Activated T-helper 2 cell treated with anti-CD3 and anti-CD28 coated beads, Interferon-gamma antibody, Interleukin-2, Interleukin-4, amounts not matched to agents 10 μg/mL and 5 μg/mL and 100 μg/mL, durations not matched to agents 14 hours and 24 hours and 36 hours (primary cell): ENCODE measurements around the gene NRTN. TPM values are rescaled to one million over a fixed set of nuclear protein-coding genes. Genes with fewer than 3 reads are reported as not detected.
A peak's percentile ranks its signal among the peaks of the same experiment; 100 is the strongest.

Experiments used
- DNase-seq: peaks from one replicate; pipeline ENCODE4 v3.0.0; 2021; ENCODE audit warnings: low spot score
- H3K27ac Mint-ChIP-seq: one replicate; pipeline ENCODE4 v1.8.0; 2021; ENCODE audit warnings: mixed read lengths
- H3K27me3 Mint-ChIP-seq: one replicate; pipeline ENCODE4 v1.8.0; 2021; ENCODE audit warnings: low read depth, mixed read lengths
- H3K36me3 Mint-ChIP-seq: one replicate; pipeline ENCODE4 v1.8.0; 2021; ENCODE audit warnings: low read depth, mixed read lengths
- H3K4me1 Mint-ChIP-seq: one replicate; pipeline ENCODE4 v1.8.0; 2021; ENCODE audit warnings: low read depth, mixed read lengths
- H3K4me3 Mint-ChIP-seq: one replicate; pipeline ENCODE4 v1.8.0; 2021; ENCODE audit warnings: low read depth, mild to moderate bottlenecking, moderate library complexity, mixed read lengths
- H3K9me3 Mint-ChIP-seq: one replicate; pipeline ENCODE4 v1.8.0; 2021; ENCODE audit warnings: mixed read lengths
- intact Hi-C: fragments of 100-400 bp; cut with micrococcal nuclease; formaldehyde crosslinking; loops from one replicate; pipeline ENCODE4 v1.15.1; 2023
- total RNA-seq: library from RNA; stranded (reverse); gene quantifications from 2 replicates; pipeline ENCODE4 v1.2.3, GENCODE V29; 2022

The NRTN gene
- total RNA-seq, 1 donor from 2014 or later = 0.87 TPM

DNA sequence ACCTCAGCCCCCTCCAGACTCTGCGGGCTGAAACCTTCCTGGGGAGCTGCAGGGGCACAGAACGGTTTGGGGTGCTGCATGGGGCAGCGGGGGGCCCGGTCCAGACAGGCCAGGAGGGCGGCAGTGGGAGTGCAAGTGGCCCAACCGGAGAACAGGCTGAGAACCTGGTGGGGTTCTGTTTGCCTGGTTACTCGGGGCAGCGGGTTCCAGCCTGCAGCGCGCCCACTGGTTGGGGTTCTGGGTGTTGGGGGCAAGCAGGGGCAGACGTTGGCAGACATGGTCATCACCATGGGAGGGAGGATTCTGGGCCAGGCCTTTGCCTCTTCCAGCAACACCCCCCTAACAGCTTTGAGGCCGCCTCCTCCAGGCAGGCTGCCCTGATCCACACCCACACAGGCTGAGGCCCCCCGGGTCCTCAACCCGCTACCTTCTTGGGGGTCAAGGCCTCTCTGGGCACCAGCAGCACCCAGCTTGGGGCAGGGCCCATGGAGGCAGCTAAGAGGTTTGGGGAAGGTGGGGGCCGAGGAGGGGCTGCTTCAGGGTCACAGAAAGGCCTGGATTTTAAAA lies 20.2 kb upstream of the NRTN start, which contains the start of gene PRR22:
TSS of gene PRR22 (minus strand) at position 166 of the 567 bp plus-strand sequence. CDS start at position 80, 86 bp downstream.
- no peak within 1 kb of the TSS for H3K4me3 Mint-ChIP-seq
- no peak within 1 kb of the TSS for H3K27ac Mint-ChIP-seq
- H3K9me3 Mint-ChIP-seq = no peaks in the 10 kb centered on the region
- intact Hi-C loops = no loop called here
- no peaks in the 10 kb centered on the region for H3K27me3 Mint-ChIP-seq
- H3K36me3 Mint-ChIP-seq = peaks cover 33% of the 10 kb centered on the region
- no peaks in the 10 kb centered on the region for H3K4me1 Mint-ChIP-seq
- no peak for DNase-seq

DNA sequence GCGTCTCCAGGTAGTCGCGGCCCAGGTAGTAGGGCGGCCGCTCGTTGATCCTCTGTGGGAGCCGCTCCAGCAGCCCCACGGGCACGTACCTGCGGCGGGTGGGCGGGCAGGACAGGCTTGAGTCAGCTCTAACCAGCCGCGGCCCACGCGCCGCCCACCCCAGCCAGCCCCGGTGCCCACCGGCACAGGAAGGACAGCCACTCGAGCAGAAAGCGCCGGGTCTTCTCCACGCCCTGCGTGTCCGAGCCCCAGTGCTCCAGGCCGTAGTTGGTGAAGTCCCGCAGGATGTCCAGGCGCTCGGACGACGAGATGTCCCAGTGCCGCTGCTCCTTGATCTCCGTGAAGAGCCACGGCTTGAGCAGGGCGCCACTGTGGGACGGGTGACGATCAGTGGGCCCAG lies 19.4 kb upstream of the NRTN start:
- intact Hi-C loops = no loop called here
- H3K4me1 Mint-ChIP-seq = peaks cover 4% of the 10 kb centered on the region
- DNase-seq = no peak
- H3K36me3 Mint-ChIP-seq = peaks cover 39% of the 10 kb centered on the region
- no peaks in the 10 kb centered on the region for H3K9me3 Mint-ChIP-seq
- no peak overlapping the region for H3K4me3 Mint-ChIP-seq
- H3K27me3 Mint-ChIP-seq = no peaks in the 10 kb centered on the region
- H3K27ac Mint-ChIP-seq = no peak overlapping the region

DNA sequence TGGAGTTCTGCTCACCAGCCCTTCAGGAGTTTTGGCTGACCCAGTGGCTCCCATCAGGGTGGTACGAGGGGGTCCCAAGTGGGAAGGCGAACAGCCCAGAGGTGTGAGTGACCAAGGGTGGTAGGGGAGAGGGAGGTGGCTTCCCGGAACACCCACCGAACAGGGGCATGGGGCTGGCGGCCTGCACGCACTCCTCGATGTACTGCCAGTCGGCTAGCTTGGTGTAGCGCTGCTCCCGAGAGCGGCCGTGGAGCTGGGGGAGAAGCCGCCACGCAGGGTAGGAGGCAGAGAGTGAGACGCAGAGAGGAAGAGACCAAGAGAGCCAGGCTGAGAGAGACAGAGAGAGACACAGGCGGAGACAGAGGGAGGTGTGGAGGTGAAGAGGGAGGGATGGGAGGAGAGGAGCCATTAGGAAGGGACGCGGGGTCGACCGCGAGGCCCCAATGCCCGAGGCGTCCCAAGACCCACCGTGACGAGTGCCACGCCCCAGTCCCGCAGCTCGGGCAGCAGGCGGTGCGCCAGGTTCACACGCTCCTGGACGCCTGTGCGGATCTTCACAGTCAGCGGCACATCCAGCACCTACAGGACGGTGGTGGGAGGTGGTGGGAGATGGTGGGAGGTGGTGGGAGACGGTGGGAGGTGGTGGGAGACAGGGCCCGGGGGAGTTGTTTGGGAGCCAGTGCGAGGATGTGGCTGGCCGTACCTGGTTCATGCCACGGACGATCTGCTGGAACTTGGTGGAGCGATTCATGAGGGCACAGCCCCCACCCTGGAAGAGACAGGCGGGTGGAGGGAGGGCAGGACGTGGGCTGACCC lies 18.1 kb upstream of the NRTN start:
- no peak for DNase-seq
- Mint-ChIP-seq H3K36me3 (peaks cover 41% of the 10 kb centered on the region), H3K4me3 (no peak overlapping the region), H3K27me3 (no peaks in the 10 kb centered on the region), H3K9me3 (no peaks in the 10 kb centered on the region), H3K4me1 (peaks cover 5% of the 10 kb centered on the region), H3K27ac (no peak overlapping the region)
- intact Hi-C loops = no loop called here

DNA sequence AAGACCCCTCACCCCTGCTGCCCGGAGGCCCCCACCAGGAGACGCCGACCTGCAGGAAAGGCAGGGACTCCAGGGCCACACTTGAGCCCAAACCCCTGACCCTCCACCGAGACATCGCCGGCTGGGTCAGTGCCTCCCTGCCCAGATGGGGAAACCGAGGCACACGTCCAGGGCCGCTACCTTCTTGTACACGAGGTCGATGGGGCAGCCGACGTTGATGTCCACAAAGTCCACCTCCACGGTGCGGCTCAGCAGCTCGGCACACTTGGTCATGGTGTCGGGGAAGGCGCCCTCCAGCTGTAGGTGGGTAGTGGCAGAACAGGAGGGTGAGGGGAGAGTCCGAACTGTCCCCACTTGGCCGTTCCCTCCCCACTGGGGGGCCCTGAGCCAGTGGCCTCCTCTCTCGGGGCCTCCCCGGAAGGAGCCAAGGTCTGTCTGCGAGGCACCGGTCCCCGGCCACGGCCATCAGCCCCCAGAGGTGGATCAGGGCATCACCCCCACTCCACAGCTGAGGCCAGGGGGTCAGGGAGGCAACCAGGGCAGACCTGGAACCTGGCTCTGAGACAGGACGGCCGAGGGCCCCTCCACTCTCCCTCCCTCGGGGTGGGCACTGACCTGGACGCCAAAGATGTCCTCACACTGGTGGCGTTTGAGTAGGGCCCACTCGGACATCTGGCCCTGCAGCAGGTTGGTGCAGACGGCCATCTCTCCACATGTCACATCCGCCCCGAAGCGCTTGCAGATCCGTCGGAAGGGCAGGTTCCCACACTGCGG lies 17.3 kb upstream of the NRTN start:
- Mint-ChIP-seq H3K9me3 (no peaks in the 10 kb centered on the region), H3K4me1 (peaks cover 5% of the 10 kb centered on the region), H3K36me3 (peaks cover 41% of the 10 kb centered on the region), H3K4me3 (no peak overlapping the region), H3K27ac (no peak overlapping the region), H3K27me3 (no peaks in the 10 kb centered on the region)
- no peak for DNase-seq
- intact Hi-C loops = no loop called here

DNA sequence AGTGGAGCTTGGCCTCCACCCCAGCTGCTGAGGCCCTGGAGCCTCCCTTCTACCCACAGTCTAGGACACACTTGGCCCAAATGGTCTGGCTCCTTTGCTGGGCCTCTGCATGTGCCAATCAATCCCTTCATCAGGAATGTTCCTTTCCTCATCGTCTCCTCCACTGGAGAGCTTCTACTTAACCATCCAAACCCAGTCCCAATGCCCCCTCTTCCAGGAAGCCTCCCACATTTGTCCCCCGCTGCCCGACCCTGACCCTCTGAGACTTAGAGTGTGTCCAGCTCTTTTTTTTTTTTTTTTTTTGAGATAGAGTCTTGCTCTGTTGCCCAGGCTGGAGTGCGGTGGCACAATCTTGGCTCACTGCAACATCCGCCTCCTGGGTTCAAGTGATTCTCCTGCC lies 16.4 kb upstream of the NRTN start:
- H3K36me3 Mint-ChIP-seq = peaks cover 41% of the 10 kb centered on the region
- no peaks in the 10 kb centered on the region for H3K9me3 Mint-ChIP-seq
- H3K4me1 Mint-ChIP-seq = peaks cover 5% of the 10 kb centered on the region
- intact Hi-C loops = no loop called here
- H3K27me3 Mint-ChIP-seq = no peaks in the 10 kb centered on the region
- H3K4me3 Mint-ChIP-seq = no peak overlapping the region
- H3K27ac Mint-ChIP-seq = no peak overlapping the region
- no peak for DNase-seq

DNA sequence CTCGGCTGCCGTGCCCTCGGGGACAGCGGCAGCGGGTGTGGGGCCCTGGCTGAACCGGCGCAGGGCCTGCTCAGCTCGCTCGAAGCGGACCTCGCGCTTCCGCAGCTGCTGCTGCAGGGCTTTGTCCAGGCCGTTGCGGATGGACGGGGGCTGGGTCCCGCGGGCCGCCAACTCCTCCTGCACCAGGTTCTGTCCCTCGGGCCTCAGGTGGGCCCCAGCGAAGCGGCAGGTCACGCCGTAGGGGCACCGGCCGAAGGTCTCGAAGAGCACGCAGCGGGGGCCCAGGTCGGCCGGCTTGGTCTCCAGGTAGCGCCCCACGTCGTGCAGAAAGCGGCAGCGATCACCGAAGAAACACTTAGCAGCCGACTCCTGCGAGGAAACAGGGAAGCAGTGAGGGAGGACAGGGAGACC lies 15.5 kb upstream of the NRTN start:
- no peaks in the 10 kb centered on the region for H3K9me3 Mint-ChIP-seq
- peaks cover 5% of the 10 kb centered on the region for H3K4me1 Mint-ChIP-seq
- H3K27me3 Mint-ChIP-seq = no peaks in the 10 kb centered on the region
- H3K36me3 Mint-ChIP-seq = peaks cover 41% of the 10 kb centered on the region
- H3K27ac Mint-ChIP-seq = no peak overlapping the region
- no peak for DNase-seq
- intact Hi-C loops = no loop called here
- peak overlapping the region; percentile 49 for H3K4me3 Mint-ChIP-seq

DNA sequence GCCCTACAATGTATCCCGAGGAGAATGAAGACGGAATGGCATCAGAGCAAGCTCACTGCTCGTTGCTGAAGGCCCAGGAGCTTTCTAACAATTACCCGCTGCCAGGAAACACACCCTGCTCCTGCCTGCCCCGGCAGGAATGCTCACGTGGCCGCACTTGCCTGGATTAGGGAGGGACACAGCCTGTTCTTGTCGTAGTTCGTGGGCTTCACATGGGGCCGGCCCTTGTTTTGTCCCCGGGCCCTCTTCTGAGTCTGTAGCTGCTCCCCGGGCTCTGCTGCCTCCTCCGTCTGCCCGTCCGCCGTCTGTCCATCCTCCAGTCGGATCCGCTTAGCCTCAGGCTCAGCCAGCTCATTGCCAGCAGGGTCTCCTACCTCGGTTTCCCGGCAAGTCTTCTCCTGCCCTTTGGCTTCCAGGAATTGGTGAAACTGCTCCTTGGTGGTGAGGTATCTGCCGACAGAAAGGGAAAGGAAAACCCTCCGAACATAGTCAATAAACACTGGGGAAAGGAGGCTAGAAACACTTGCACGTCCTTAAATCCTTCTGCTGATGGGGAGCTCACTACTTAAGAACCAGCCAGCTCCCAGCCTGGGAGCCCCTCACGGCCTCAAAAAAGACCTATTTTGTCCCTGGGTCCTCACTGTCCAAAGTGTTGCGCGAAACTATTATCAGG lies 14.8 kb upstream of the NRTN start:
- H3K27me3 Mint-ChIP-seq = no peaks in the 10 kb centered on the region
- H3K36me3 Mint-ChIP-seq = peaks cover 41% of the 10 kb centered on the region
- no peaks in the 10 kb centered on the region for H3K9me3 Mint-ChIP-seq
- intact Hi-C loops = loop anchor here (2.0 to 5.0 kb wide), 4 partner anchors 69 to 998 kb away; partner anchors contain the start of genes CATSPERD, FEM1A, HSD11B1L and LONP1
- H3K4me1 Mint-ChIP-seq = peaks cover 5% of the 10 kb centered on the region
- H3K4me3 Mint-ChIP-seq = peak overlapping the region; percentile 98
- DNase-seq = no peak
- peak overlapping the region; percentile 100 for H3K27ac Mint-ChIP-seq

DNA sequence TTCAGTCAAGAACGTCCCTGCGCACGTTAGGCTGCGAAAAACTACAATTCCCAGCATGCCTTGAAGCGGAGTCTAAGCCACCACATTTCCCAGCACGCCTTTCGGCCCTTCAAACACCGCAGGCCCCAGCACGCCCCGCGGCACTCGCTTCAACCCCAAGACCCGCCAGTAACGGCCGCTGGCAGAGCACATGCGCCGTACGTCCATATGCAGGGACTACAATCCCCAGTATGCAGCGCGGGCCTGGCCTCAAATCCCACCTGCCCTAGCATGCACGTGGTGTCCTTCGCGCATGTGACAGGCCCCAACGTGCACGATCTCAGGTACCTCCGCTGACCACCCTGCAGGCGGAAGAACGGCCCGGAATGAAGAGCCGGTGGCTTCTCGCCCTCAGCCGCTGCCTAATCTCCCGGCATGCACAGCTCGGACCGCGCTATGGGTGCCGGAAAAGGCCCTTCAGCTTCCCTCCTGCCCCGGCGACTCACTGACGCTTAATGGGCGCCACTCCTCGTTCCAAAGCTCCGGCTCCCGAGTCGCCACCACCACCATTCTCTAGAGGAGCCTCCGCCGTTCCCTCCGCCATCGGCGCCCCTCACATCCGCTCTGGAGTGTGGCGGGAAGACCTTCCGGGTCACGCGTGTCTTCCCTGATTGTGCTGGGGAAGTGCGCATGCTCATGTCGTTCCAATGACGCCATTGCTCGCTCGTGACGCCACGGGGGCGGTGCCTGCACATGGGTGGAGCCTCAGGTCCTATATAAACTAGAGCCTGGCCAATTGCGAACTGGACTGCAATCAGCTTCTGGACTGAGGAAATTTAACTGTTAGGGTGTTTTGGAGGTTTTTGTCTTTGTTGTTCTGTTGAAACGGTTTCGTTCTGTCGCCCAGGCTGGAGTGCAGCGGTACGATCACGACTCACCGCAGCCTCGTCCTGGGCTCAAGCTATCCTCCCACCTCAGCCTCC lies 14.0 kb upstream of the NRTN start, which contains the start of gene DUS3L:
TSS of gene DUS3L (minus strand) at position 605 of the 962 bp plus-strand sequence. CDS start at position 583, 22 bp downstream.
- H3K36me3 Mint-ChIP-seq = peaks cover 38% of the 10 kb centered on the region

DNA sequence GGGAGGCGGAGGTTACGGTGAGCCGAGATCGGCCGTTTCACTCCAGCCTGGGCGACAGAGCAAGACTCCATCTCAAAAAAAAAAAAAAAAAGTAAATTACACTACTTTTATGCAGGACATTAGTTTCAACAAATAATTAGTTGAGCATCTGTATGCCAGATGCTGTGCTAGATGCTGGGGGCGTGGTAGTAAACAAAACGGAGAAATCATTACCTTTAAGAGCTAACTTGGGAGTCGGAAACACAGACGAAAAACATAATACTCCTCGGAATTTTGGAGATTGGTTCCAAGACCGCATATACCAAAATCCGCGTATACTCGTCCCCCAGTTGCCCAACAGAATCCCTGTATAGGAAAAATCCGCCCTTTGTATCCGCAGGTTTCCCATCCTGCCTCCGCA lies 12.6 kb upstream of the NRTN start:
- intact Hi-C loops = loop anchor here (5.0 kb wide), 2 partner anchors 110 to 1000 kb away; partner anchors contain the start of genes FEM1A, NDUFA11 and VMAC
- H3K4me3 Mint-ChIP-seq = no peak overlapping the region
- H3K36me3 Mint-ChIP-seq = peaks cover 24% of the 10 kb centered on the region
- H3K4me1 Mint-ChIP-seq = peaks cover 5% of the 10 kb centered on the region
- no peaks in the 10 kb centered on the region for H3K27me3 Mint-ChIP-seq
- DNase-seq = no peak
- H3K27ac Mint-ChIP-seq = no peak overlapping the region
- no peaks in the 10 kb centered on the region for H3K9me3 Mint-ChIP-seq

More for the DNA sequence above, 14.0 kb upstream of the NRTN start, which contains the start of gene DUS3L:
- H3K9me3 Mint-ChIP-seq = no peaks in the 10 kb centered on the region
- H3K27me3 Mint-ChIP-seq = no peaks in the 10 kb centered on the region
- H3K4me3 Mint-ChIP-seq = peak within 1 kb of the TSS; percentile 98
- peak within 1 kb of the TSS; percentile 100 for H3K27ac Mint-ChIP-seq
- intact Hi-C loops = loop anchor here (1.0 to 5.0 kb wide), 5 partner anchors 70 to 999 kb away; partner anchors contain the start of genes CATSPERD, FEM1A, HSD11B1L and LONP1
- peaks cover 5% of the 10 kb centered on the region for H3K4me1 Mint-ChIP-seq
- peak; percentile 95 for DNase-seq

DNA sequence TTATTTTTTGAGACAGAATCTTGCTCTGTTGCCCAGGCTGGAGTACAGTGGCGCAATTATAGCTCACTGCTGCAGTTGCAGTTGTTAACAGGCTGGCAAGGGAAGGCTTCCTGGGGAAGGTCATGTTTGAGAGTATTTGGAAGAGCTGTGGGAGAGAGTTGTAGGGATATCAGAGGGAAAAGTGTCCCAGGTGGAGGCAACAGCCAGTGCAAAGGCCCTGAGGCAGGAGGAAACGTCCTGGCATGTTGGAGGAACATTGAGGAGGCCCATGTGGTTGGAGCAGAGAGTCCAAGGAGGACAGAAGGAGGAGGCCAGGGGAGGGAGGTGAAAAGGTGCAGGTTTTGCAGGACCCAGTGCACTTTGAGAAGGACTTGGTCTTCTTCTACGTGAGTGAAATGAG lies 11.7 kb upstream of the NRTN start:
- DNase-seq = no peak
- intact Hi-C loops = loop anchor here (5.0 kb wide), 2 partner anchors 109 to 1001 kb away; partner anchors contain the start of genes FEM1A, NDUFA11 and VMAC
- Mint-ChIP-seq H3K27me3 (no peaks in the 10 kb centered on the region), H3K4me1 (peaks cover 5% of the 10 kb centered on the region), H3K9me3 (no peaks in the 10 kb centered on the region), H3K36me3 (peaks cover 19% of the 10 kb centered on the region), H3K27ac (no peak overlapping the region), H3K4me3 (no peak overlapping the region)

DNA sequence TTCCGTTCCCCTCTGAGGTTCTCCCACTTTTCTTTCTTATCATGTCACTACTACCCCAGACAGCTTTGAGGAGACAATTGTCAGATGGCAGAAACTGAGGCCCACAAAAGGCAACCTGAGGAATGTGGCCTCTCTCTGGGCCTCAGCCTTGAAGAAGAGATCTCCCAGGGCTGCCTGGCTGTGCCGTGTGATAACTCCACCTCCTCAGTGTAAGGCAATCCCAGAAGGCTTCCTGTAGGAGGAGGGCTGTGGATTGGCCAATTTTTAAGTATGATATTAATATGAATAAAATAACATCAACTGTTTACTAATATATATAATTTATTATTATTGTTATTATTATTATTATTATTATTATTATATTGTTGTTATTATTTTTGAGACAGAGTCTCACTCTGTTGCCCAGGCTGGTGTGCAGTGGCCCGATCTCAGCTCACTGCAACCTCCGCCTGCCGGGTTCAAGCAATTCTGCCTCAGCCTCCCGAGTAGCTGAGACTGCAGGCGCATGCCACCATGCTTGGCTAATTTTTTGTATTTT lies 9.4 kb upstream of the NRTN start:
- no peak for DNase-seq
- Mint-ChIP-seq H3K36me3 (peaks cover under 1% of the 10 kb centered on the region), H3K4me1 (peaks cover under 1% of the 10 kb centered on the region), H3K9me3 (no peaks in the 10 kb centered on the region), H3K4me3 (no peak overlapping the region), H3K27me3 (peaks cover 2% of the 10 kb centered on the region), H3K27ac (no peak overlapping the region)
- intact Hi-C loops = no loop called here
